ENCODE data around the gene PTPRD. TPM values are rescaled to one million over a fixed set of nuclear protein-coding genes. Genes with fewer than 3 reads are reported as not detected.

Gene PTPRD
- total RNA-seq, 4 donors from 2014 or later: 0.78 to 11.7 (median 1.6) TPM

- DNase-seq: no peak
- Histone ChIP-seq H3K9me3 (no peaks in the 10 kb centered on the region), H3K27ac (no peak overlapping the region), H3K4me1 (no peaks in the 10 kb centered on the region), H3K4me3 (no peak overlapping the region), H3K27me3 (no peaks in the 10 kb centered on the region), H3K36me3 (no peaks in the 10 kb centered on the region)
- TF ChIP-seq CTCF (IDR thresholded peaks at IDR 0.05 in 4 of 5, conservative IDR thresholded peaks at IDR 0.05 in 1 of 5) (no peak), POLR2A (IDR thresholded peaks at IDR 0.05) (no peak)
- no peak for ATAC-seq
- in situ Hi-C loops (cut with MboI; ENCODE audit: low sequenced_read_pairs in 4 of 4) (no loop called here), intact Hi-C loops (cut with DNase I; ENCODE audit: low total_unique reads) (no loop called here)
Observed at GRCh38 chr9:9498128-9498527, 1114.7 kb downstream of the PTPRD start.

GRCh38 chr9:9494336-9494735, 1118.5 kb downstream of the PTPRD start:
- ATAC-seq: no peak
- no peak overlapping the region for H3K27ac ChIP-seq
- no peak for DNase-seq
- H3K9me3 ChIP-seq: no peaks in the 10 kb centered on the region
- no peaks in the 10 kb centered on the region for H3K27me3 ChIP-seq
- intact Hi-C loops (cut with DNase I; ENCODE audit: low total_unique reads) (no loop called here), in situ Hi-C loops (cut with MboI; ENCODE audit: low sequenced_read_pairs in 4 of 4) (no loop called here)
- H3K36me3 ChIP-seq: no peaks in the 10 kb centered on the region
- TF ChIP-seq POLR2A (IDR thresholded peaks at IDR 0.05): no peak
- no peak for TF ChIP-seq CTCF (IDR thresholded peaks at IDR 0.05 in 4 of 5, conservative IDR thresholded peaks at IDR 0.05 in 1 of 5)
- no peaks in the 10 kb centered on the region for H3K4me1 ChIP-seq
- H3K4me3 ChIP-seq: no peak overlapping the region

- Histone ChIP-seq H3K9me3 (no peaks in the 10 kb centered on the region), H3K27ac (no peak overlapping the region), H3K4me3 (no peak overlapping the region), H3K4me1 (no peaks in the 10 kb centered on the region), H3K36me3 (no peaks in the 10 kb centered on the region), H3K27me3 (no peaks in the 10 kb centered on the region)
- intact Hi-C loops (cut with DNase I; ENCODE audit: low total_unique reads): no loop called here
- TF ChIP-seq POLR2A (IDR thresholded peaks at IDR 0.05): no peak
- no peak for TF ChIP-seq CTCF (IDR thresholded peaks at IDR 0.05 in 4 of 5, conservative IDR thresholded peaks at IDR 0.05 in 1 of 5)
- in situ Hi-C loops (cut with MboI; ENCODE audit: low sequenced_read_pairs in 4 of 4): no loop called here
- no peak for ATAC-seq
- no peak for DNase-seq
Observed at GRCh38 chr9:9492506-9492905, 1120.3 kb downstream of the PTPRD start.

GRCh38 chr9:9489183-9489582, 1123.6 kb downstream of the PTPRD start:
- TF ChIP-seq CTCF (IDR thresholded peaks at IDR 0.05 in 4 of 5, conservative IDR thresholded peaks at IDR 0.05 in 1 of 5) (no peak), POLR2A (IDR thresholded peaks at IDR 0.05) (no peak)
- no peak overlapping the region for H3K4me3 ChIP-seq
- H3K36me3 ChIP-seq: no peaks in the 10 kb centered on the region
- no peaks in the 10 kb centered on the region for H3K27me3 ChIP-seq
- DNase-seq (no peak), ATAC-seq (no peak)
- intact Hi-C loops (cut with DNase I; ENCODE audit: low total_unique reads) (no loop called here), in situ Hi-C loops (cut with MboI; ENCODE audit: low sequenced_read_pairs in 4 of 4) (no loop called here)
- no peaks in the 10 kb centered on the region for H3K4me1 ChIP-seq
- H3K9me3 ChIP-seq: no peaks in the 10 kb centered on the region
- no peak overlapping the region for H3K27ac ChIP-seq

GRCh38 chr9:9483175-9483574, 1129.6 kb downstream of the PTPRD start:
- TF ChIP-seq POLR2A (IDR thresholded peaks at IDR 0.05) (no peak), CTCF (IDR thresholded peaks at IDR 0.05 in 4 of 5, conservative IDR thresholded peaks at IDR 0.05 in 1 of 5) (no peak)
- no peak for ATAC-seq
- intact Hi-C loops (cut with DNase I; ENCODE audit: low total_unique reads): no loop called here
- in situ Hi-C loops (cut with MboI; ENCODE audit: low sequenced_read_pairs in 4 of 4): no loop called here
- Histone ChIP-seq H3K36me3 (no peaks in the 10 kb centered on the region), H3K27ac (no peak overlapping the region), H3K4me3 (no peak overlapping the region), H3K9me3 (no peaks in the 10 kb centered on the region), H3K27me3 (no peaks in the 10 kb centered on the region), H3K4me1 (no peaks in the 10 kb centered on the region)
- no peak for DNase-seq
